H1 (cell line): Measurements from ENCODE around the gene ADD3. TPM values are rescaled to one million over a fixed set of nuclear protein-coding genes. Genes with fewer than 3 reads are reported as not detected.

ENCODE experiments used
- CTCF ChIA-PET: fragments of 300-600 bp; sonication (Branson Sonifier 250); formaldehyde crosslinking; loops from one replicate; lab custom pipeline; 2021; ENCODE audit not compliant: partially characterized antibody; lab: Charles Lee
- POLR2A ChIA-PET: fragments of 300-600 bp; sonication (Branson Sonifier 250); formaldehyde crosslinking; loops from one replicate; lab custom pipeline; 2021; ENCODE audit warnings: inconsistent platforms; ENCODE audit not compliant: partially characterized antibody; lab: Charles Lee
- DNase-seq, 2 experiments: peaks; one replicate each; pipeline versions ENCODE4 v3.0.0 to v3.0.0-alpha.2; 2010 to 2022; ENCODE audit warnings: low spot score in 2 of 2, low read depth in 1 of 2, mixed read lengths in 1 of 2
- FAIRE-seq: peaks from 2 replicates; lab custom pipeline; 2011; peaks lifted over from hg19 to GRCh38; lab: Jason Lieb, UNC
- H2AFZ ChIP-seq: 2 replicates; pipeline ENCODE4 v1.8.1; 2012; ENCODE audit warnings: low read length, inconsistent platforms
- H2AK5ac ChIP-seq: 2 replicates; pipeline ENCODE4 v1.6.1; 2013; ENCODE audit warnings: low read depth, low read length
- H2BK120ac ChIP-seq: replicated peaks from 2 replicates; pipeline ENCODE3; 2013; ENCODE audit warnings: low read depth, low read length, inconsistent platforms
- H2BK12ac ChIP-seq: 2 replicates; pipeline ENCODE4 v1.6.1; 2013; ENCODE audit warnings: low read depth, low read length
- H2BK15ac ChIP-seq: 2 replicates; pipeline ENCODE4 v1.6.1; 2013; ENCODE audit warnings: low read length
- H2BK20ac ChIP-seq: 2 replicates; pipeline ENCODE4 v1.6.1; 2013; ENCODE audit warnings: low read length
- H2BK5ac ChIP-seq: 2 replicates; pipeline ENCODE4 v1.6.1; 2013; ENCODE audit warnings: low read depth, low read length
- H3K14ac ChIP-seq: 2 replicates; pipeline ENCODE4 v1.6.1; 2013; ENCODE audit warnings: inconsistent platforms; ENCODE audit not compliant: insufficient read length
- H3K18ac ChIP-seq: 2 replicates; pipeline ENCODE4 v1.6.1; 2013; ENCODE audit warnings: low read length; ENCODE audit errors: extremely low read depth
- H3K23ac ChIP-seq: 2 replicates; pipeline ENCODE4 v1.6.1; 2013; ENCODE audit warnings: inconsistent platforms; ENCODE audit not compliant: insufficient read length
- H3K23me2 ChIP-seq: 2 replicates; pipeline ENCODE4 v1.6.1; 2013; ENCODE audit warnings: low read depth, low read length
- H3K27ac ChIP-seq: 2 replicates; pipeline ENCODE4 v1.6.1; 2011; ENCODE audit warnings: low read depth, low read length, inconsistent platforms
- H3K27me3 ChIP-seq, 4 experiments: replicated peaks in 1 of 4; 1 replicate in 1 of 4; 2 replicates in 3 of 4; pipeline versions ENCODE4 v1.6.1 to v1.8.1; 2011 to 2013; ENCODE audit warnings: low read length in 3 of 4, mild to moderate bottlenecking in 3 of 4, inconsistent platforms in 2 of 4, mixed read lengths in 2 of 4, moderate library complexity in 1 of 4; ENCODE audit not compliant: control insufficient read depth in 3 of 4, insufficient read depth in 3 of 4; ENCODE audit errors: extremely low read depth in 1 of 4
- H3K36me3 ChIP-seq, 4 experiments: 2 replicates each; pipeline versions ENCODE4 v1.6.1 to v1.8.1; 2011 to 2013; ENCODE audit warnings: mild to moderate bottlenecking in 4 of 4, low read length in 3 of 4, moderate library complexity in 2 of 4, control low read depth in 1 of 4, inconsistent platforms in 1 of 4; ENCODE audit not compliant: insufficient read depth in 4 of 4, control insufficient read depth in 2 of 4
- H3K4ac ChIP-seq: replicated peaks from 2 replicates; pipeline ENCODE3; 2013; ENCODE audit warnings: low read length, low read depth, mixed read lengths, inconsistent platforms; ENCODE audit not compliant: insufficient read length
- H3K4me1 ChIP-seq, 4 experiments: replicated peaks in 1 of 4; 1 replicate in 1 of 4; 2 replicates in 3 of 4; pipeline versions ENCODE4 v1.6.1 to v1.8.1; 2011 to 2013; ENCODE audit warnings: low read length in 3 of 4, inconsistent platforms in 2 of 4, mixed read lengths in 1 of 4; ENCODE audit not compliant: insufficient read depth in 4 of 4, control insufficient read depth in 3 of 4
- H3K4me2 ChIP-seq, 2 experiments: 2 replicates each; pipeline versions ENCODE4 v1.6.1 to v1.8.1; 2011 to 2013; ENCODE audit warnings: low read depth in 2 of 2, low read length in 2 of 2, control low read depth in 1 of 2, inconsistent platforms in 1 of 2, mild to moderate bottlenecking in 1 of 2; ENCODE audit not compliant: insufficient read depth in 1 of 2
- H3K4me3 ChIP-seq, 4 experiments: fragments of 200-600, 300-600 bp in 1 of 4; sonication (generic), shearing (Covaris generic), sonication (Bioruptor Twin) in 1 of 4; 2 replicates each; pipeline versions ENCODE4 v1.5.1 to v1.8.1; 2011 to 2016; ENCODE audit warnings: low read length in 4 of 4, low read depth in 3 of 4, control low read depth in 2 of 4, inconsistent platforms in 2 of 4, mild to moderate bottlenecking in 2 of 4, mixed read lengths in 1 of 4, moderate library complexity in 1 of 4; ENCODE audit not compliant: insufficient read depth in 2 of 4; ENCODE audit errors: extremely low read depth in 1 of 4
- H3K56ac ChIP-seq: replicated peaks from 2 replicates; pipeline ENCODE3; 2013; ENCODE audit warnings: low read depth, mild to moderate bottlenecking, mixed read lengths, low read length, inconsistent platforms; ENCODE audit not compliant: insufficient read length
- H3K79me1 ChIP-seq: 2 replicates; pipeline ENCODE4 v1.6.1; 2013; ENCODE audit warnings: low read depth, low read length, control low read depth
- H3K79me2 ChIP-seq, 2 experiments: 2 replicates each; pipeline versions ENCODE4 v1.6.1 to v1.8.1; 2012 to 2013; ENCODE audit warnings: low read length in 2 of 2, mild to moderate bottlenecking in 2 of 2, inconsistent platforms in 1 of 2; ENCODE audit not compliant: insufficient read depth in 2 of 2, control insufficient read depth in 1 of 2
- H3K9ac ChIP-seq, 4 experiments: replicated peaks in 1 of 4; 1 replicate in 1 of 4; 2 replicates in 3 of 4; pipeline versions ENCODE4 v1.6.1 to v1.8.1; 2011 to 2013; ENCODE audit warnings: low read depth in 3 of 4, low read length in 3 of 4, control low read depth in 2 of 4, mild to moderate bottlenecking in 2 of 4, moderate library complexity in 2 of 4, inconsistent platforms in 1 of 4; ENCODE audit errors: extremely low read depth in 1 of 4
- H3K9me3 ChIP-seq, 2 experiments: 2 replicates each; pipeline versions ENCODE4 v1.6.1 to v1.8.1; 2012 to 2013; ENCODE audit warnings: mild to moderate bottlenecking in 2 of 2, moderate library complexity in 2 of 2, control low read depth in 1 of 2, inconsistent platforms in 1 of 2, low read depth in 1 of 2, low read length in 1 of 2, mixed read lengths in 1 of 2; ENCODE audit not compliant: insufficient read depth in 2 of 2
- H4K20me1 ChIP-seq, 2 experiments: replicated peaks in 1 of 2; 2 replicates each; pipeline versions ENCODE3 to v1.8.1; 2011 to 2013; ENCODE audit warnings: inconsistent platforms in 2 of 2, low read length in 2 of 2, mild to moderate bottlenecking in 1 of 2; ENCODE audit not compliant: insufficient read depth in 2 of 2, control insufficient read depth in 1 of 2
- H4K5ac ChIP-seq: 2 replicates; pipeline ENCODE4 v1.6.1; 2013; ENCODE audit warnings: low read length, low read depth, mixed read lengths, inconsistent platforms; ENCODE audit not compliant: insufficient read length
- H4K8ac ChIP-seq: 2 replicates; pipeline ENCODE4 v1.8.0; 2013; ENCODE audit warnings: mild to moderate bottlenecking, moderate library complexity, low read length, inconsistent platforms; ENCODE audit not compliant: insufficient read depth; ENCODE audit errors: extremely low read depth
- H4K91ac ChIP-seq: replicated peaks from 2 replicates; pipeline ENCODE3; 2013; ENCODE audit warnings: low read length, mixed read lengths, inconsistent platforms; ENCODE audit not compliant: insufficient read length
- BCL11A ChIP-seq, 2 experiments: IDR thresholded peaks; one replicate each; pipeline ENCODE4 v1.6.1; 2011; ENCODE audit warnings: low read depth in 2 of 2, low read length in 2 of 2, mild to moderate bottlenecking in 2 of 2
- CHD1 ChIP-seq: IDR thresholded peaks from 2 replicates; pipeline ENCODE4 v1.6.1; 2012; ENCODE audit warnings: low read depth, low read length, improper control_type of control experiment
- CTBP2 ChIP-seq: IDR thresholded peaks from 2 replicates; pipeline ENCODE4 v1.7.0; 2011; ENCODE audit warnings: borderline replicate concordance, mild to moderate bottlenecking, moderate library complexity, mixed read lengths, low read length; ENCODE audit not compliant: insufficient read depth, insufficient read length
- CTCF ChIP-seq, 3 experiments: IDR thresholded peaks; 1 replicate in 2 of 3; 2 replicates in 1 of 3; pipeline versions ENCODE4 v1.5.1 to v1.6.1; 2011; ENCODE audit warnings: low read length in 3 of 3, mild to moderate bottlenecking in 3 of 3, inconsistent platforms in 2 of 3, low read depth in 1 of 3, moderate library complexity in 1 of 3; ENCODE audit not compliant: insufficient read depth in 1 of 3; ENCODE audit errors: control extremely low read depth in 1 of 3
- E2F6 ChIP-seq: IDR thresholded peaks from 2 replicates; pipeline ENCODE4 v1.6.1; 2012; ENCODE audit warnings: inconsistent platforms
- JUN ChIP-seq: IDR thresholded peaks from 2 replicates; pipeline ENCODE4 v1.6.1; 2011; ENCODE audit warnings: low read depth, mild to moderate bottlenecking, improper control_type of control experiment, low read length
- SAP30 ChIP-seq: fragments of 300-600 bp; sonication (generic); IDR thresholded peaks from 2 replicates; pipeline ENCODE4 v1.7.1; 2012; ENCODE audit warnings: low read length, moderate library complexity, mild to moderate bottlenecking, inconsistent platforms; ENCODE audit not compliant: insufficient read depth, insufficient replicate concordance
- WGBS, 2 experiments: shearing (Covaris generic) in 1 of 2; methylation state at CpG; one replicate each; pipeline versions ENCODE4 v1.1.6 to v1.1.7; 2013 to 2015; ENCODE audit warnings: low lambda C conversion rate in 2 of 2, mixed read lengths in 2 of 2, inconsistent platforms in 1 of 2, low coverage in 1 of 2, missing lambda C conversion rate in 1 of 2; ENCODE audit not compliant: insufficient replicate concordance in 2 of 2, insufficient coverage in 1 of 2, insufficient read length in 1 of 2; ENCODE audit errors: extremely low coverage in 1 of 2, missing lambda C conversion rate in 1 of 2; 5-methylcytosine and 5-hydroxymethylcytosine counted together
- polyA plus RNA-seq, 7 experiments: library from polyadenylated mRNA; depleted of rRNA in 3 of 7; stranded (reverse) in 5 of 7; unstranded in 2 of 7; fragments of >200 nt in 5 of 7; fragments of 200-250 nt in 2 of 7; gene quantifications; 1 replicate in 5 of 7; 2 replicates in 1 of 7; 4 replicates in 1 of 7; pipeline versions ENCODE4 v1.2.1 to v1.2.3, GENCODE V29; 2011 to 2013; ENCODE audit warnings: missing spikeins in 2 of 7, mixed read lengths in 2 of 7
- total RNA-seq: library from RNA; stranded (reverse); fragmentation: NEBNext Ultra II Directional; extraction: Animal tissue kit (Norgen Biotek cat#: 25700); gene quantifications from 2 replicates; pipeline ENCODE4 v1.2.1, GENCODE V29; 2021

ADD3 gene
- total and polyA plus RNA-seq, 2 of the 8 experiments (the other 6 are each of a cell fraction or from before 2014, with no cell fraction given), result 44.7 to 85.6 TPM

GRCh38 chr10:110168601-110169481, 161.1 kb downstream of the ADD3 start:
- H2BK15ac ChIP-seq, result no peak overlapping the region
- no peak overlapping the region for H3K56ac ChIP-seq
- H2AK5ac ChIP-seq, result no peak overlapping the region
- H3K18ac ChIP-seq, result no peak overlapping the region
- H3K14ac ChIP-seq, result no peak overlapping the region
- 7% methylated on average over 10 of the region's 10 CpGs; no CpG with 5 or more reads in 1 of the 2 experiments for WGBS, 2 experiments
- POLR2A ChIA-PET, result interaction anchor here (0.6 to 2.4 kb wide), 4 partner anchors 16 to 43 kb away, joined by 3 to 8 read pairs (median 4); no protein-coding TSS in a partner anchor
- H4K20me1 ChIP-seq, result peaks cover 0 to 28% of the 10 kb centered on the region in 2 experiments
- H2BK20ac ChIP-seq, result no peak overlapping the region
- H3K4me2 ChIP-seq, result peak overlapping the region; percentile 12 to 32; a peak in 3 of 4 replicates
- CTCF ChIA-PET, result interaction anchor here (0.7 to 5.1 kb wide), 14 partner anchors 7 to 197 kb away, joined by 3 to 33 read pairs (median 4); no protein-coding TSS in a partner anchor
- H3K79me2 ChIP-seq, result no peaks in the 10 kb centered on the region
- no peak overlapping the region for H3K9ac ChIP-seq
- no peaks in the 10 kb centered on the region for H3K79me1 ChIP-seq
- H3K4me1 ChIP-seq, result peaks cover 0 to 21% (median 8%) of the 10 kb centered on the region in 4 experiments; a peak in 6 of 7 replicates
- peak; percentile 84 for FAIRE-seq
- no peak overlapping the region for H3K23ac ChIP-seq
- no peak overlapping the region for H2BK120ac ChIP-seq
- no peaks in the 10 kb centered on the region for H3K23me2 ChIP-seq
- no peak overlapping the region for H3K4ac ChIP-seq
- no peaks in the 10 kb centered on the region for H3K9me3 ChIP-seq
- no peak overlapping the region for H3K4me3 ChIP-seq
- no peak overlapping the region for H2BK12ac ChIP-seq
- peaks cover 69 to 99% (median 94%) of the 10 kb centered on the region in 4 experiments for H3K27me3 ChIP-seq
- peak; percentile 47 to 51 for DNase-seq
- H4K8ac ChIP-seq, result no peak overlapping the region
- H2BK5ac ChIP-seq, result no peak overlapping the region
- no peak overlapping the region for H2AFZ ChIP-seq
- H3K27ac ChIP-seq, result no peak overlapping the region
- no peak overlapping the region for H4K5ac ChIP-seq
- H3K36me3 ChIP-seq, result no peaks in the 10 kb centered on the region
- no peak overlapping the region for H4K91ac ChIP-seq
- TF ChIP-seq JUN, result no peak
- peak; percentile 62 to 75 for TF ChIP-seq BCL11A (IDR thresholded peaks at IDR 0.05; ENCODE audit: low read depth in 2 of 2, low read length in 2 of 2)
- no peak for TF ChIP-seq E2F6
- no peak for TF ChIP-seq SAP30
- TF ChIP-seq CTCF (IDR thresholded peaks at IDR 0.05; ENCODE audit: control extremely low read depth in 1 of 3, insufficient read depth in 1 of 3, low read depth in 1 of 3, low read length in 3 of 3), result no peak
- no peak for TF ChIP-seq CTBP2
- no peak for TF ChIP-seq CHD1
